Measurements from ENCODE around the gene PCBP3.

- TF ChIP-seq CTCF (IDR thresholded peaks at IDR 0.05; ENCODE audit: low read depth, low read length), result no peak
- no peak for TF ChIP-seq MAX (IDR thresholded peaks at IDR 0.05; ENCODE audit: low read depth, low read length)
These were observed 345.1 kb downstream of the PCBP3 start for GRCh38 chr21:45988366-45989347.
